GM19452 (cell line): ENCODE measurements around the gene KIF6.

Experiments
- ATAC-seq: cut with Tn5 transposase; IDR thresholded peaks from one replicate; pipeline ENCODE4 v1.9.1; 2021; ENCODE audit not compliant: unreplicated experiment

KIF6 gene

GRCh38 chr6:39330057-39330456 lies 395.2 kb downstream of the KIF6 start:
- peak; percentile 82 for ATAC-seq

- ATAC-seq: no peak
These were observed 397.1 kb downstream of the KIF6 start for GRCh38 chr6:39328066-39328465.

- no peak for ATAC-seq
These were observed 397.7 kb downstream of the KIF6 start for GRCh38 chr6:39327507-39327906.

GRCh38 chr6:39322306-39322850 lies 402.8 kb downstream of the KIF6 start, which contains the start of gene KCNK16:
Gene KCNK16, minus strand, starts transcription at chr6:39322702. Its CDS starts 162 bp downstream, at chr6:39322540.
- no peak for ATAC-seq

- no peak for ATAC-seq
These were observed 403.4 kb downstream of the KIF6 start for GRCh38 chr6:39321761-39322160.

- no peak for ATAC-seq
These were observed 404.7 kb downstream of the KIF6 start for GRCh38 chr6:39320363-39320984.

- no peak for ATAC-seq
These were observed 405.4 kb downstream of the KIF6 start for GRCh38 chr6:39319621-39320362.

GRCh38 chr6:39317256-39317655 lies 408.0 kb downstream of the KIF6 start:
- no peak for ATAC-seq

- ATAC-seq: no peak
These were observed 410.9 kb downstream of the KIF6 start, which contains the start of gene KCNK17 for GRCh38 chr6:39314273-39314795. Gene KCNK17, minus strand, starts transcription at chr6:39314419. Its CDS starts 99 bp downstream, at chr6:39314320.

GRCh38 chr6:39313526-39314272 lies 411.5 kb downstream of the KIF6 start:
- no peak for ATAC-seq

- no peak for ATAC-seq
These were observed 412.2 kb downstream of the KIF6 start for GRCh38 chr6:39312912-39313525.

GRCh38 chr6:39310542-39310941 lies 414.7 kb downstream of the KIF6 start:
- ATAC-seq: no peak

GRCh38 chr6:39309942-39310531 lies 415.2 kb downstream of the KIF6 start:
- no peak for ATAC-seq

GRCh38 chr6:39307462-39307861 lies 417.7 kb downstream of the KIF6 start:
- no peak for ATAC-seq

- ATAC-seq: no peak
These were observed 420.3 kb downstream of the KIF6 start for GRCh38 chr6:39304951-39305350.

GRCh38 chr6:39303425-39304153 lies 421.6 kb downstream of the KIF6 start:
- no peak for ATAC-seq

- peak; percentile 71 for ATAC-seq
These were observed 422.4 kb downstream of the KIF6 start for GRCh38 chr6:39302669-39303424.

- no peak for ATAC-seq
These were observed 423.2 kb downstream of the KIF6 start for GRCh38 chr6:39302011-39302410.

GRCh38 chr6:39301606-39302005 lies 423.6 kb downstream of the KIF6 start:
- no peak for ATAC-seq
